ENCODE measurements around the gene KDF1. TPM values are rescaled to one million over a fixed set of nuclear protein-coding genes. Genes with fewer than 3 reads are reported as not detected.
A peak's percentile ranks its signal among the peaks of the same experiment; 100 is the strongest.

The KDF1 gene
- total and polyA plus RNA-seq, 7 experiments from 2014 or later = 1.7 to 9.5 (median 2.2) TPM; not detected in 1

GRCh38 chr1:26909951-26910342 is 50.3 kb downstream of the KDF1 start:
- Histone ChIP-seq H3K27me3 (ENCODE audit: control insufficient read depth in 2 of 2, insufficient read depth in 2 of 2, low read length in 2 of 2) (no peaks in the 10 kb centered on the region), H3K36me3 (ENCODE audit: control insufficient read depth in 2 of 3, insufficient read depth in 3 of 3, low read length in 3 of 3) (no peaks in the 10 kb centered on the region), H3K27ac (ENCODE audit: low read depth, low read length) (no peak overlapping the region), H3K4me3 (ENCODE audit: low read length) (no peak overlapping the region), H3K4me1 (ENCODE audit: control insufficient read depth in 2 of 2, insufficient read depth in 2 of 2, low read length in 2 of 2) (no peaks in the 10 kb centered on the region), H3K9me3 (ENCODE audit: control insufficient read depth in 2 of 3, low read length in 3 of 3) (no peaks in the 10 kb centered on the region)
- Mint-ChIP-seq H3K27ac (peak overlapping the region in 1 of 9 donors; percentile 30), H3K4me1 (peaks cover 0 to 3% (median 0%) of the 10 kb centered on the region in 7 donors), H3K27me3 (peaks cover 0 to 6% (median 0%) of the 10 kb centered on the region in 5 donors), H3K4me3 (no peak overlapping the region), H3K9me3 (peaks cover 0 to 1% (median 0%) of the 10 kb centered on the region in 11 donors), H3K36me3 (peaks cover 0 to 4% (median 0%) of the 10 kb centered on the region in 5 donors)
- ChIA-PET POLR2A (interaction anchor here (1.4 kb wide), 1 partner anchor 9 kb away, joined by 5 read pairs; the partner anchor contains the start of gene GPATCH3), CTCF (no interaction called here)
- intact Hi-C loops (cut with micrococcal nuclease) = no loop called here
- DNase-seq (no peak), ATAC-seq (no peak)

GRCh38 chr1:26907071-26907917 is 53.0 kb downstream of the KDF1 start:
- peaks cover 0 to 6% (median 0%) of the 10 kb centered on the region in 5 donors for H3K27me3 Mint-ChIP-seq
- no peak overlapping the region for H3K27ac Mint-ChIP-seq
- Histone ChIP-seq H3K9me3 (ENCODE audit: control insufficient read depth in 2 of 3, low read length in 3 of 3) (no peaks in the 10 kb centered on the region), H3K27ac (ENCODE audit: low read depth, low read length) (no peak overlapping the region), H3K36me3 (ENCODE audit: control insufficient read depth in 2 of 3, insufficient read depth in 3 of 3, low read length in 3 of 3) (no peaks in the 10 kb centered on the region), H3K27me3 (ENCODE audit: control insufficient read depth in 2 of 2, insufficient read depth in 2 of 2, low read length in 2 of 2) (no peaks in the 10 kb centered on the region), H3K4me3 (ENCODE audit: low read length) (no peak overlapping the region), H3K4me1 (ENCODE audit: control insufficient read depth in 2 of 2, insufficient read depth in 2 of 2, low read length in 2 of 2) (no peaks in the 10 kb centered on the region)
- intact Hi-C loops (cut with micrococcal nuclease) = no loop called here
- no peak overlapping the region for H3K4me3 Mint-ChIP-seq
- ATAC-seq = no peak
- H3K4me1 Mint-ChIP-seq = peaks cover 0 to 5% (median 2%) of the 10 kb centered on the region in 7 donors
- H3K9me3 Mint-ChIP-seq = peaks cover 0 to 1% (median 0%) of the 10 kb centered on the region in 11 donors
- DNase-seq = no peak
- peaks cover 0 to 4% (median 0%) of the 10 kb centered on the region in 5 donors for H3K36me3 Mint-ChIP-seq
- POLR2A ChIA-PET = no interaction called here
- CTCF ChIA-PET = no interaction called here

GRCh38 chr1:26900815-26901511 is 59.3 kb downstream of the KDF1 start:
- no peak for ATAC-seq
- intact Hi-C loops (cut with micrococcal nuclease) = loop anchor here (1.0 to 5.0 kb wide), 4 partner anchors 11 to 428 kb away; partner anchors contain the start of genes GPN2 (in 2 of the 2), NUDC (in 2 of the 2) and TRNP1 (in 1 of the 2)
- H3K4me3 Mint-ChIP-seq = peak overlapping the region; percentile 87 to 99 (median 96)
- H3K4me1 Mint-ChIP-seq = peaks cover 23 to 46% (median 39%) of the 10 kb centered on the region in 7 donors
- DNase-seq = no peak
- Histone ChIP-seq H3K27ac (ENCODE audit: low read depth, low read length) (peak overlapping the region; percentile 90), H3K4me3 (ENCODE audit: low read length) (peak overlapping the region; percentile 94), H3K9me3 (ENCODE audit: control insufficient read depth in 2 of 3, low read length in 3 of 3) (no peaks in the 10 kb centered on the region), H3K27me3 (ENCODE audit: control insufficient read depth in 2 of 2, insufficient read depth in 2 of 2, low read length in 2 of 2) (no peaks in the 10 kb centered on the region), H3K36me3 (ENCODE audit: control insufficient read depth in 2 of 3, insufficient read depth in 3 of 3, low read length in 3 of 3) (peaks cover 0 to 21% (median 0%) of the 10 kb centered on the region in 3 experiments), H3K4me1 (ENCODE audit: control insufficient read depth in 2 of 2, insufficient read depth in 2 of 2, low read length in 2 of 2) (peaks cover 10 to 16% of the 10 kb centered on the region in 2 donors)
- POLR2A ChIA-PET = interaction anchor here (0.6 to 4.1 kb wide), 22 partner anchors 9 to 1668 kb away, joined by 3 to 74 read pairs (median 4); partner anchors contain the start of genes DHDDS, GPN2, HMGN2 and NR0B2
- no peaks in the 10 kb centered on the region for H3K27me3 Mint-ChIP-seq
- CTCF ChIA-PET = interaction anchor here (1.6 kb wide), 1 partner anchor 10 kb away, joined by 4 read pairs; the partner anchor contains the start of gene GPN2
- peaks cover 5 to 7% (median 6%) of the 10 kb centered on the region in 5 donors for H3K36me3 Mint-ChIP-seq
- no peaks in the 10 kb centered on the region for H3K9me3 Mint-ChIP-seq
- H3K27ac Mint-ChIP-seq = peak overlapping the region; percentile 94 to 100 (median 99)

GRCh38 chr1:26900001-26900814 is 60.1 kb downstream of the KDF1 start, which contains the start of gene GPATCH3:
Gene GPATCH3, minus strand, starts transcription at chr1:26900467. Its CDS starts 25 bp downstream, at chr1:26900442.
- Mint-ChIP-seq H3K4me3 (peak within 1 kb of the TSS; percentile 87 to 99 (median 96)), H3K4me1 (peaks cover 24 to 46% (median 39%) of the 10 kb centered on the region in 7 donors), H3K27ac (peak within 1 kb of the TSS; percentile 94 to 100 (median 99)), H3K27me3 (no peaks in the 10 kb centered on the region), H3K9me3 (no peaks in the 10 kb centered on the region), H3K36me3 (peaks cover 5 to 7% (median 6%) of the 10 kb centered on the region in 5 donors)
- peak; percentile 68 to 89 (median 86) for DNase-seq
- H3K4me3 ChIP-seq (ENCODE audit: low read length) = peak within 1 kb of the TSS; percentile 94
- CTCF ChIA-PET = interaction anchor here (0.6 to 1.8 kb wide), 3 partner anchors 10 to 1718 kb away, joined by 3 to 4 read pairs (median 3); partner anchors contain the start of gene GPN2
- no peaks in the 10 kb centered on the region for H3K27me3 ChIP-seq (ENCODE audit: control insufficient read depth in 2 of 2, insufficient read depth in 2 of 2, low read length in 2 of 2)
- POLR2A ChIA-PET = interaction anchor here (0.6 to 4.1 kb wide), 20 partner anchors 10 to 1668 kb away, joined by 3 to 74 read pairs (median 4); partner anchors contain the start of genes DHDDS, GPN2, NR0B2 and NUDC
- H3K36me3 ChIP-seq (ENCODE audit: control insufficient read depth in 2 of 3, insufficient read depth in 3 of 3, low read length in 3 of 3) = peaks cover 0 to 28% (median 0%) of the 10 kb centered on the region in 3 experiments
- intact Hi-C loops (cut with micrococcal nuclease) = loop anchor here (1.0 to 5.0 kb wide), 4 partner anchors 10 to 427 kb away; partner anchors contain the start of genes GPN2 (in 2 of the 2), NUDC (in 2 of the 2) and TRNP1 (in 1 of the 2)
- ATAC-seq = peak; percentile 93
- peaks cover 10 to 16% of the 10 kb centered on the region in 2 donors for H3K4me1 ChIP-seq (ENCODE audit: control insufficient read depth in 2 of 2, insufficient read depth in 2 of 2, low read length in 2 of 2)
- H3K9me3 ChIP-seq (ENCODE audit: control insufficient read depth in 2 of 3, low read length in 3 of 3) = no peaks in the 10 kb centered on the region
- H3K27ac ChIP-seq (ENCODE audit: low read depth, low read length) = peak within 1 kb of the TSS; percentile 90

Other genes with a start within 250 kb of the KDF1 start
- gene PIGV, start 172.5 kb downstream of the KDF1 start, total RNA-seq = 10 to 100 TPM in 4 of 5 experiments, 1 to 10 TPM in 1; 8.4 to 17.9 (median 16.7) TPM
- 10 to 100 TPM in 1 of 2 donors, 1 to 10 TPM in 1; 7.0 to 11.3 TPM for gene PIGV, start 172.5 kb downstream of the KDF1 start, polyA plus RNA-seq
- gene ZDHHC18, start 133.8 kb downstream of the KDF1 start, total RNA-seq = 10 to 100 TPM; 36.4 to 72.4 (median 39.7) TPM
- 10 to 100 TPM in 1 of 2 donors, 1 to 10 TPM in 1; 3.1 to 11.0 TPM for gene ZDHHC18, start 133.8 kb downstream of the KDF1 start, polyA plus RNA-seq
- gene SFN, start 97.3 kb downstream of the KDF1 start, total RNA-seq = 1 to 10 TPM in 4 of 5 experiments, under 1 TPM in 1; 0.74 to 1.9 (median 1.4) TPM
- not detected for gene SFN, start 97.3 kb downstream of the KDF1 start, polyA plus RNA-seq
- 10 to 100 TPM; 22.1 to 50.6 (median 34.8) TPM for gene GPN2, start 70.2 kb downstream of the KDF1 start, total RNA-seq
- gene GPN2, start 70.2 kb downstream of the KDF1 start, polyA plus RNA-seq = 10 to 100 TPM in 1 of 2 donors, 1 to 10 TPM in 1; 9.1 to 20.4 TPM
- gene GPATCH3, start 60.0 kb downstream of the KDF1 start, total RNA-seq = 10 to 100 TPM; 17.0 to 38.4 (median 22.6) TPM
- 10 to 100 TPM; 12.5 to 21.3 TPM for gene GPATCH3, start 60.0 kb downstream of the KDF1 start, polyA plus RNA-seq
- not detected for gene NR0B2, start 46.5 kb downstream of the KDF1 start, total RNA-seq
- gene NR0B2, start 46.5 kb downstream of the KDF1 start, polyA plus RNA-seq = not detected
- gene NUDC, start 38.7 kb downstream of the KDF1 start, total RNA-seq = 10 to 100 TPM; 36.5 to 69.0 (median 40.5) TPM
- 100 to 1,000 TPM in 1 of 2 donors, 10 to 100 TPM in 1; 93.2 to 125 TPM for gene NUDC, start 38.7 kb downstream of the KDF1 start, polyA plus RNA-seq
- 1 to 10 TPM in 1 of 5 experiments, under 1 TPM in 1, not detected in 3; 0.19 to 5.0 TPM for gene TRNP1, start 33.2 kb upstream of the KDF1 start, total RNA-seq
- gene TRNP1, start 33.2 kb upstream of the KDF1 start, polyA plus RNA-seq = not detected
- gene TENT5B, start 52.4 kb upstream of the KDF1 start, total RNA-seq = under 1 TPM in 1 of 5 experiments, not detected in 4; 0.88 TPM
- not detected for gene TENT5B, start 52.4 kb upstream of the KDF1 start, polyA plus RNA-seq
- gene SLC9A1, start 194.7 kb upstream of the KDF1 start, total RNA-seq = 10 to 100 TPM; 13.2 to 25.7 (median 21.1) TPM
- gene SLC9A1, start 194.7 kb upstream of the KDF1 start, polyA plus RNA-seq = 10 to 100 TPM in 1 of 2 donors, 1 to 10 TPM in 1; 7.1 to 18.2 TPM